ENCODE results near the gene TXLNG.

DNA sequence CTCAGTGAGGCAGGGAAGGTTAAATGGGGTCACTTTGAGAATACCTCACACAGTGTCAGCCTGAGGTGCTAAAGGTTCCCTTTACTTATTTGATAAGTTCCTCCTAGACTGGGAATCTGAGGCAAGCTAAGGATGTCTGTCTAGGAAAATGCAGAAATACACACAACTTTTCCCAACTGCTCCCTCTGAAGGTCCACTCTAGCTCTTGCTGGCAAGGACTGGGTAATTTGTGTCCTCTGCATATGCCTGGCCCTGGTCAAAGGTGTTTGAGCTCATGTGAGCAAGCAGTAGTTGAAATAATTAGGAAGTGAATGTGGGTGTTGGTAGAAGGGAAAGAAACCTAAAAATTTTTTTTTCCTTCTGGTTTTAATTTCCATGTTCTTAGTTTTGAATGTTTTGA is 21.3 kb downstream of the TXLNG start:
- TF ChIP-seq GABPA (IDR thresholded peaks at IDR 0.05; ENCODE audit: low read depth): no peak
- TF ChIP-seq, protein P1, sequence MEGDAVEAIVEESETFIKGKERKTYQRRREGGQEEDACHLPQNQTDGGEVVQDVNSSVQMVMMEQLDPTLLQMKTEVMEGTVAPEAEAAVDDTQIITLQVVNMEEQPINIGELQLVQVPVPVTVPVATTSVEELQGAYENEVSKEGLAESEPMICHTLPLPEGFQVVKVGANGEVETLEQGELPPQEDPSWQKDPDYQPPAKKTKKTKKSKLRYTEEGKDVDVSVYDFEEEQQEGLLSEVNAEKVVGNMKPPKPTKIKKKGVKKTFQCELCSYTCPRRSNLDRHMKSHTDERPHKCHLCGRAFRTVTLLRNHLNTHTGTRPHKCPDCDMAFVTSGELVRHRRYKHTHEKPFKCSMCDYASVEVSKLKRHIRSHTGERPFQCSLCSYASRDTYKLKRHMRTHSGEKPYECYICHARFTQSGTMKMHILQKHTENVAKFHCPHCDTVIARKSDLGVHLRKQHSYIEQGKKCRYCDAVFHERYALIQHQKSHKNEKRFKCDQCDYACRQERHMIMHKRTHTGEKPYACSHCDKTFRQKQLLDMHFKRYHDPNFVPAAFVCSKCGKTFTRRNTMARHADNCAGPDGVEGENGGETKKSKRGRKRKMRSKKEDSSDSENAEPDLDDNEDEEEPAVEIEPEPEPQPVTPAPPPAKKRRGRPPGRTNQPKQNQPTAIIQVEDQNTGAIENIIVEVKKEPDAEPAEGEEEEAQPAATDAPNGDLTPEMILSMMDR (IDR thresholded peaks at IDR 0.05; ENCODE audit: insufficient read depth, low read length): no peak
- no peak for TF ChIP-seq POLR2AphosphoS5 (IDR thresholded peaks at IDR 0.05; ENCODE audit: low read depth)
- TF ChIP-seq REST (IDR thresholded peaks at IDR 0.05; ENCODE audit: insufficient replicate concordance, low read depth): no peak
- no peak for TF ChIP-seq SPI1 (IDR thresholded peaks at IDR 0.05; ENCODE audit: borderline replicate concordance, low read depth)

Data from HL-60 (cell line).